ENCODE measurements around the gene AQP1.
A peak's percentile ranks its signal among the peaks of the same experiment; 100 is the strongest.

Gene AQP1

GRCh38 chr7:30927559-30927958, 15.9 kb downstream of the AQP1 start:
- Histone ChIP-seq H3K9ac (ENCODE audit: low read depth, low read length) (no peak overlapping the region), H3K4me2 (ENCODE audit: insufficient read depth, low read length) (no peak overlapping the region), H3K79me2 (ENCODE audit: insufficient read depth, low read length) (no peaks in the 10 kb centered on the region), H3K4me3 (ENCODE audit: low read depth in 1 of 2, low read length in 2 of 2) (no peak overlapping the region), H4K20me1 (ENCODE audit: insufficient read depth, low read length) (no peaks in the 10 kb centered on the region), H3K27me3 (ENCODE audit: insufficient read depth, low read length, poor library complexity) (peaks cover 4% of the 10 kb centered on the region), H3K4me1 (ENCODE audit: insufficient read depth, low read length) (no peaks in the 10 kb centered on the region), H3K9me3 (ENCODE audit: insufficient read depth, low read length, severe bottlenecking) (no peaks in the 10 kb centered on the region), H3K36me3 (ENCODE audit: insufficient read depth, low read length) (no peaks in the 10 kb centered on the region), H3K27ac (ENCODE audit: low read length) (no peak overlapping the region), H2AFZ (ENCODE audit: low read depth, low read length) (no peak overlapping the region)
- ATAC-seq (ENCODE audit: insufficient read depth, low read depth) (no peak), DNase-seq (no peak)
- no peak for TF ChIP-seq EZH2 (IDR thresholded peaks at IDR 0.05; ENCODE audit: borderline replicate concordance, low read depth, low read length, severe bottlenecking)
- TF ChIP-seq CTCF (IDR thresholded peaks at IDR 0.05; ENCODE audit: borderline replicate concordance, extremely low read depth, low read length, poor library complexity, severe bottlenecking), result no peak

- Histone ChIP-seq H3K9ac (ENCODE audit: low read depth, low read length) (no peak overlapping the region), H3K79me2 (ENCODE audit: insufficient read depth, low read length) (no peaks in the 10 kb centered on the region), H3K27ac (ENCODE audit: low read length) (no peak overlapping the region), H3K4me3 (ENCODE audit: low read depth in 1 of 2, low read length in 2 of 2) (no peak overlapping the region), H3K9me3 (ENCODE audit: insufficient read depth, low read length, severe bottlenecking) (no peaks in the 10 kb centered on the region), H3K4me1 (ENCODE audit: insufficient read depth, low read length) (no peaks in the 10 kb centered on the region), H2AFZ (ENCODE audit: low read depth, low read length) (no peak overlapping the region), H3K27me3 (ENCODE audit: insufficient read depth, low read length, poor library complexity) (peaks cover 4% of the 10 kb centered on the region), H3K4me2 (ENCODE audit: insufficient read depth, low read length) (no peak overlapping the region), H4K20me1 (ENCODE audit: insufficient read depth, low read length) (no peaks in the 10 kb centered on the region), H3K36me3 (ENCODE audit: insufficient read depth, low read length) (no peaks in the 10 kb centered on the region)
- ATAC-seq (ENCODE audit: insufficient read depth, low read depth) (no peak), DNase-seq (peak; percentile 1)
- TF ChIP-seq CTCF (IDR thresholded peaks at IDR 0.05; ENCODE audit: borderline replicate concordance, extremely low read depth, low read length, poor library complexity, severe bottlenecking) (no peak), EZH2 (IDR thresholded peaks at IDR 0.05; ENCODE audit: borderline replicate concordance, low read depth, low read length, severe bottlenecking) (no peak)
Observed at GRCh38 chr7:30928254-30928872, 16.7 kb downstream of the AQP1 start.

- no peaks in the 10 kb centered on the region for H4K20me1 ChIP-seq (ENCODE audit: insufficient read depth, low read length)
- no peak for ATAC-seq (ENCODE audit: insufficient read depth, low read depth)
- TF ChIP-seq EZH2 (IDR thresholded peaks at IDR 0.05; ENCODE audit: borderline replicate concordance, low read depth, low read length, severe bottlenecking) (no peak), CTCF (IDR thresholded peaks at IDR 0.05; ENCODE audit: borderline replicate concordance, extremely low read depth, low read length, poor library complexity, severe bottlenecking) (no peak)
- no peak overlapping the region for H2AFZ ChIP-seq (ENCODE audit: low read depth, low read length)
- no peaks in the 10 kb centered on the region for H3K79me2 ChIP-seq (ENCODE audit: insufficient read depth, low read length)
- H3K27ac ChIP-seq (ENCODE audit: low read length), result no peak overlapping the region
- H3K9me3 ChIP-seq (ENCODE audit: insufficient read depth, low read length, severe bottlenecking), result no peaks in the 10 kb centered on the region
- peaks cover 4% of the 10 kb centered on the region for H3K27me3 ChIP-seq (ENCODE audit: insufficient read depth, low read length, poor library complexity)
- no peak for DNase-seq
- H3K4me1 ChIP-seq (ENCODE audit: insufficient read depth, low read length), result no peaks in the 10 kb centered on the region
- no peak overlapping the region for H3K9ac ChIP-seq (ENCODE audit: low read depth, low read length)
- H3K4me2 ChIP-seq (ENCODE audit: insufficient read depth, low read length), result no peak overlapping the region
- H3K4me3 ChIP-seq (ENCODE audit: low read depth in 1 of 2, low read length in 2 of 2), result no peak overlapping the region
- no peaks in the 10 kb centered on the region for H3K36me3 ChIP-seq (ENCODE audit: insufficient read depth, low read length)
Observed at GRCh38 chr7:30929686-30930085, 18.0 kb downstream of the AQP1 start.

Data from DND-41 (cell line).